HUES6 (cell line): ENCODE results near the gene GAN.

Experiments
- H3K27ac ChIP-seq: 2 replicates; pipeline ENCODE4 v1.7.0; 2013; ENCODE audit warnings: low read depth, mild to moderate bottlenecking, low read length, inconsistent platforms
- H3K27me3 ChIP-seq: 2 replicates; pipeline ENCODE4 v1.6.1; 2013; ENCODE audit warnings: low read length; ENCODE audit not compliant: control insufficient read depth, insufficient read depth
- H3K36me3 ChIP-seq: 2 replicates; pipeline ENCODE4 v1.6.1; 2013; ENCODE audit warnings: low read length; ENCODE audit not compliant: control insufficient read depth, insufficient read depth
- H3K4me1 ChIP-seq: 2 replicates; pipeline ENCODE4 v1.6.1; 2013; ENCODE audit warnings: low read length; ENCODE audit not compliant: control insufficient read depth, insufficient read depth
- H3K4me3 ChIP-seq: 2 replicates; pipeline ENCODE4 v1.5.1; 2013; ENCODE audit warnings: low read depth, low read length
- H3K9ac ChIP-seq: one replicate; pipeline ENCODE4 v1.6.1; 2013; ENCODE audit warnings: mild to moderate bottlenecking, low read length
- H3K9me3 ChIP-seq: 2 replicates; pipeline ENCODE4 v1.6.1; 2013; ENCODE audit warnings: low read depth, low read length; ENCODE audit not compliant: control insufficient read depth, insufficient read depth

The GAN gene

DNA sequence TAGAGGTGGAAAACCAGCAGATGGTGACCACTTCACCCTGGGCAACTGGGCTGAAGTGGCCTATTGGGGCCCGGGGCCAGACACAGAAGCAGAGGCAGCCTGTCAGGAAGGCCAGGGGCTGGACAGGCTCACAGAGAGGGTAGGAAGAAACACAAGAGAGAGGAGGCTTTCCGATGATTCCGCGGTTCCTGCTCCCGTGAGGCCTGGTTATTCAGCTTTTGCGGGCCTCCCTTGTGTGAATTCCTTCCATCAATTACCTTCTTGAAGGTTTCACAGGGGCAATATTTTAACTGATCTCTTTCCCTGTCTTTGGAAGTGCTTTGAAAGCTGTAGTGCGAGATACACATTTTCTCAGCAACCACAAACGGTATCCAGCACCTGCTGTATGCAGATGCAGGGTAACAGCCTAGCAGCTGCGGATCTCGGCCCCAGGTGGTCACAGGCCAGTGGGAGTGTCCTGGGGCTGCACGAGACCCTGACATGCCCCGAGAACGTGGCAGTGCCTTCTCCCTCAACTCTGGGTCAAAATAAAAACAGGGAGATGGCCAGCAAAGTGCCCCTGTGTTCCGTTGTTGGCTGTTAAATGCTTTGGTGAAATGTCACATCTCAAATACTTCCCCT, 118.3 kb downstream of the GAN start:
- Histone ChIP-seq H3K4me1 (peaks cover 12% of the 10 kb centered on the region), H3K27me3 (no peaks in the 10 kb centered on the region), H3K9me3 (no peaks in the 10 kb centered on the region), H3K27ac (no peak overlapping the region), H3K36me3 (no peaks in the 10 kb centered on the region), H3K4me3 (no peak overlapping the region), H3K9ac (no peak overlapping the region)

DNA sequence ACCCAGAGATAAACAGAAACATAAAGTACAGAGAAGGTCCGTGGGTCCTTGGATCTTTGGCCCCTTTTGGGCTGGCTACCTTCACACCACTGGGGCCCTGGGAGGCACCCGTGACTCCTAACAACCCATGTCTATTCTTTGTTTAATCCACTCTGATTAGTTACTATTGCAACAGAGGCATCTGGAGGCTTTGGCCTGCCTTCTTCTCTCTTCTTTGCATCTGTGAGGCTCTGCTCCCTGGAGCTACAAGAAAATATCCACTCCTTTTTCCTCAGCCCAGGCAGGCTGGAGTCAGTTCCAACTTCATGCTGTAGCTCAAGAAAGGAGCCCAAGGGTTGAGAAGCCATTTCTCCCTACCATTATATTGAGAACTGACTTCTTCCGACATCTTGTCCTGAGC, 120.3 kb downstream of the GAN start:
- Histone ChIP-seq H3K4me3 (no peak overlapping the region), H3K27me3 (no peaks in the 10 kb centered on the region), H3K9me3 (no peaks in the 10 kb centered on the region), H3K9ac (no peak overlapping the region), H3K27ac (no peak overlapping the region), H3K36me3 (no peaks in the 10 kb centered on the region), H3K4me1 (peaks cover 6% of the 10 kb centered on the region)

DNA sequence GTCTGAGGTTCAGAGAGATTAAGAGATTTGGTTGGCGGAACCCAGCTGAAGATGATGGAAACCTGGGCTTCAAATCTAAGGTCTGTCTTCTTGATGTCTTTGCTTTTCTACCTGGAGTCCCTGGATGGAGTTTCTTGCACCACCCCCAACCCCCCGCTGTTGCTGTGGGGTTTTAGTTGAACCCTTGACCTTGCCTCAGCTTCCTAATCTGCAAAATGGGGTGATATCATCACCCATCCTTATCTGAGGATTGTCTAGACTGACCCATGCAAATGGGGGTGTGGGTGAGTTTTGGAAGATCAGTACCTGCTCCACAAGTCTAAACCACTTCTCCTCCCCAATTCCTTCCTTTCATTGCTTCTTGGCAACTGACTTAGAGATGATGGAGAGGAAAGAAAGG, 120.8 kb downstream of the GAN start:
- no peaks in the 10 kb centered on the region for H3K9me3 ChIP-seq
- no peaks in the 10 kb centered on the region for H3K27me3 ChIP-seq
- H3K27ac ChIP-seq: no peak overlapping the region
- H3K9ac ChIP-seq: no peak overlapping the region
- H3K4me3 ChIP-seq: no peak overlapping the region
- H3K4me1 ChIP-seq: peaks cover 6% of the 10 kb centered on the region
- no peaks in the 10 kb centered on the region for H3K36me3 ChIP-seq

DNA sequence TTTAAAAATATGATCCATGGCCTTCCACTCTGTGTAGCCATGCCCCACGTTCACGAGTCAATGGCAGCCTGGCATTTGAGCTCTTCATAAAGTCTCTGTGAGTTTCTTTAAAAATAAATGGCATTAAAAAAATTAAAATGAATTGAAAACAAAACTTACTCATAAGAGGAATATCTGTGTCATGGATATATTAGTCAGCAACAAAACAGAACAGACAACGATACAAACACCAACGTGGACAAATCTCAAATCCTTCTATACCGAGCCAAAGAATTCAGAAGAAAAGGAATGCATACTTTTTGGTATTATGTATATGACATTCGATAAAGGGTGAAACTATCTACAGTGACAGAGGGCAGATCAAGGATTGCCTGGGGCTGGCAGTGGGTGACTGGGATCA, 121.6 kb downstream of the GAN start:
- no peaks in the 10 kb centered on the region for H3K36me3 ChIP-seq
- H3K9ac ChIP-seq: no peak overlapping the region
- peaks cover 6% of the 10 kb centered on the region for H3K4me1 ChIP-seq
- no peaks in the 10 kb centered on the region for H3K9me3 ChIP-seq
- no peak overlapping the region for H3K27ac ChIP-seq
- no peak overlapping the region for H3K4me3 ChIP-seq
- H3K27me3 ChIP-seq: peaks cover 4% of the 10 kb centered on the region; the same call in 1 of the 2 replicates

DNA sequence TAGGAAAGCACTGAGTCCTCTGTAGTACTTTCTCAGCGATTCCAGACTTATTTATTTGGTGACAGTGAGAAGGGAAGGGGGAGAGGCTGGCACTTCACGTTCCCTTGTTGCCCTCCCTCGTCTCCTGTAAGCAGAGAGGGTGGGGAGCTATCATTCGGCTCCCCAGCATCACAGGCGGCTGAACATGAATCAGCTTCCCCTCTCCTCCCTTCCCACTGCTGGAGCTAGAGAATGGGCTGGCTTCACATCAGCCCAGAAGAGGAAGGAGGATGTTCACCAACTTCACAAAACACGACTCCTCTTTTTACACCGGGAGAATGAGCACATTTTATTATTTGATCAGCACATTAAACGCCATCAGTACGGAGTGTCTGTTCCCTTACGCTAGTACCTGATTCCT, 123.1 kb downstream of the GAN start:
- Histone ChIP-seq H3K9ac (no peak overlapping the region), H3K27me3 (peaks cover 13% of the 10 kb centered on the region), H3K9me3 (no peaks in the 10 kb centered on the region), H3K27ac (no peak overlapping the region), H3K4me1 (peaks cover 6% of the 10 kb centered on the region), H3K36me3 (no peaks in the 10 kb centered on the region), H3K4me3 (no peak overlapping the region)
